OCI-LY7 (cell line): ENCODE data around the gene KSR1. TPM values are rescaled to one million over a fixed set of nuclear protein-coding genes. Genes with fewer than 3 reads are reported as not detected.
"Not testable (repeated sequence)": the region's sequence is repeated elsewhere in the genome, so short reads cannot be mapped to it uniquely, and the experiment has no call there.

ENCODE experiments used
- BruUV-seq: library from RNA; stranded (reverse); fragments of 400-500 nt; replicated peaks from 2 replicates; lab custom pipeline; 2021; lab: Mats Ljungman, UMichigan
- CTCF ChIA-PET: fragments of 300-600 bp; sonication (Branson Sonifier 250); formaldehyde crosslinking; loops from one replicate; lab custom pipeline; 2022; ENCODE audit warnings: antibody characterized with exemption; ENCODE audit not compliant: unreplicated experiment; lab: Charles Lee
- POLR2A ChIA-PET: fragments of 300-600 bp; sonication (Branson Sonifier 250); formaldehyde crosslinking; loops from one replicate; lab custom pipeline; 2022; ENCODE audit warnings: antibody characterized with exemption; lab: Charles Lee
- DNase-seq: peaks from one replicate; pipeline ENCODE4 v3.0.0-alpha.2; 2015; ENCODE audit warnings: low spot score
- H2AFZ ChIP-seq: fragments of 200-600 bp; sonication (generic), shearing (Covaris generic); 2 replicates; pipeline ENCODE4 v1.6.1; 2014; ENCODE audit warnings: mild to moderate bottlenecking, antibody characterized with exemption, low read length, moderate library complexity
- H3K27ac ChIP-seq: fragments of 200-600 bp; sonication (generic); 2 replicates; pipeline ENCODE4 v1.5.1; 2014; ENCODE audit warnings: mixed run types, low read depth, mild to moderate bottlenecking, moderate library complexity, low read length, inconsistent platforms; ENCODE audit not compliant: poor library complexity, severe bottlenecking
- H3K36me3 ChIP-seq: fragments of 200-600 bp; sonication (generic); 2 replicates; pipeline ENCODE4 v1.6.1; 2014; ENCODE audit warnings: mild to moderate bottlenecking, antibody characterized with exemption, low read length, moderate library complexity, mixed read lengths; ENCODE audit not compliant: insufficient read depth
- H3K4me1 ChIP-seq: fragments of 200-600 bp; sonication (generic); 2 replicates; pipeline ENCODE4 v1.5.1; 2014; ENCODE audit warnings: mild to moderate bottlenecking, low read length; ENCODE audit not compliant: insufficient read depth, poor library complexity, severe bottlenecking
- H3K4me2 ChIP-seq: fragments of 200-600 bp; sonication (generic); 2 replicates; pipeline ENCODE4 v1.6.1; 2014; ENCODE audit warnings: mild to moderate bottlenecking, low read length
- H3K4me3 ChIP-seq: fragments of 200-600 bp; sonication (generic); 2 replicates; pipeline ENCODE4 v1.5.1; 2014; ENCODE audit warnings: mild to moderate bottlenecking, low read depth, low read length; ENCODE audit not compliant: poor library complexity, severe bottlenecking
- H3K79me2 ChIP-seq: fragments of 200-600 bp; sonication (generic); 2 replicates; pipeline ENCODE4 v1.6.1; 2016; ENCODE audit warnings: low read depth, mild to moderate bottlenecking, low read length, moderate library complexity, mixed read lengths; ENCODE audit not compliant: insufficient read depth
- H3K9me2 ChIP-seq: fragments of 200-600 bp; sonication (generic); 2 replicates; pipeline ENCODE4 v1.6.1; 2016; ENCODE audit warnings: mild to moderate bottlenecking, low read length, mixed read lengths; ENCODE audit not compliant: insufficient read depth
- H3K9me3 ChIP-seq: fragments of 200-600 bp; sonication (generic); 2 replicates; pipeline ENCODE4 v1.6.1; 2014; ENCODE audit warnings: mild to moderate bottlenecking, mixed run types, low read length, mixed read lengths
- H4K20me1 ChIP-seq: fragments of 200-600 bp; sonication (generic); 2 replicates; pipeline ENCODE4 v1.6.1; 2014; ENCODE audit warnings: mild to moderate bottlenecking, antibody characterized with exemption, low read length, moderate library complexity, mixed read lengths; ENCODE audit not compliant: insufficient read depth
- CTCF ChIP-seq: fragments of 200-600 bp; sonication (generic); conservative IDR thresholded peaks from 2 replicates; pipeline ENCODE4 v1.5.1; 2014; ENCODE audit warnings: mild to moderate bottlenecking, antibody characterized with exemption, low read length, moderate library complexity, mixed read lengths
- EZH2phosphoT487 ChIP-seq: fragments of 200-600 bp; sonication (generic); IDR thresholded peaks from 2 replicates; pipeline ENCODE4 v1.6.1; 2018; ENCODE audit warnings: low read depth, borderline replicate concordance, mild to moderate bottlenecking, mixed run types, antibody characterized with exemption, low read length, moderate library complexity, mixed read lengths
- intact Hi-C: fragments of 100-400 bp; cut with micrococcal nuclease; formaldehyde crosslinking; loops from one replicate; pipeline ENCODE4 v1.10.0; 2022; ENCODE audit not compliant: unreplicated experiment
- total RNA-seq, 2 experiments: library from RNA; depleted of rRNA in 1 of 2; stranded (reverse); fragments of >200 nt in 1 of 2; shearing (Covaris generic) in 1 of 2; gene quantifications; 2 replicates each; pipeline ENCODE4 v1.2.3, GENCODE V29; 2014 to 2022

KSR1 gene
- total RNA-seq, 2 experiments from 2014 or later = 2.2 to 4.1 TPM

- BruUV-seq = no TSS peak
- no peak for TF ChIP-seq EZH2phosphoT487
- no peak for TF ChIP-seq CTCF
- Histone ChIP-seq H3K4me1 (peaks cover 3% of the 10 kb centered on the region), H3K9me3 (no peaks in the 10 kb centered on the region), H3K36me3 (no peaks in the 10 kb centered on the region), H3K4me3 (no peak overlapping the region), H3K27ac (no peak overlapping the region), H2AFZ (no peak overlapping the region), H3K79me2 (no peaks in the 10 kb centered on the region), H4K20me1 (no peaks in the 10 kb centered on the region), H3K4me2 (no peak overlapping the region), H3K9me2 (no peaks in the 10 kb centered on the region)
- intact Hi-C loops = no loop called here
- DNase-seq = no peak
- POLR2A ChIA-PET = no interaction called here
- CTCF ChIA-PET = no interaction called here
Observed at GRCh38 chr17:27408891-27409290, 47.4 kb upstream of the KSR1 start.

GRCh38 chr17:27412158-27412557 is 44.1 kb upstream of the KSR1 start:
- H3K4me2 ChIP-seq, H3K9me2 ChIP-seq, CTCF ChIA-PET, H2AFZ ChIP-seq, H3K79me2 ChIP-seq, H3K27ac ChIP-seq, DNase-seq, H3K4me1 ChIP-seq, H3K36me3 ChIP-seq, H3K4me3 ChIP-seq, H3K9me3 ChIP-seq, BruUV-seq, H4K20me1 ChIP-seq, intact Hi-C loops: not testable (repeated sequence)
- POLR2A ChIA-PET = interaction anchor here (1.6 kb wide), 1 partner anchor 9 kb away, joined by 4 read pairs; no protein-coding TSS in a partner anchor

GRCh38 chr17:27413315-27413714 is 42.9 kb upstream of the KSR1 start:
- no peak for DNase-seq
- no peaks in the 10 kb centered on the region for H3K79me2 ChIP-seq
- H3K9me2 ChIP-seq = no peaks in the 10 kb centered on the region
- H3K4me2 ChIP-seq = no peak overlapping the region
- ChIA-PET CTCF (no interaction called here), POLR2A (interaction anchor here (0.6 to 1.6 kb wide), 4 partner anchors 10 to 1401 kb away, joined by 3 to 4 read pairs (median 4); no protein-coding TSS in a partner anchor)
- H3K27ac ChIP-seq = no peak overlapping the region
- TF ChIP-seq EZH2phosphoT487 = no peak
- no peak for TF ChIP-seq CTCF
- BruUV-seq = no TSS peak
- H4K20me1 ChIP-seq = no peaks in the 10 kb centered on the region
- intact Hi-C loops = no loop called here
- H2AFZ ChIP-seq = no peak overlapping the region
- H3K36me3 ChIP-seq = no peaks in the 10 kb centered on the region
- H3K4me1 ChIP-seq = peaks cover 5% of the 10 kb centered on the region
- H3K9me3 ChIP-seq = no peaks in the 10 kb centered on the region
- no peak overlapping the region for H3K4me3 ChIP-seq
